Endometrium (tissue), 2 donors: ENCODE data around the gene TBC1D16.

Experiments used
- FAIRE-seq: peaks from 2 replicates; lab custom pipeline; 2012; peaks lifted over from hg19 to GRCh38; lab: Jason Lieb, UNC
- donor health status: control.
- donor health status: control.

Gene TBC1D16, protein sequence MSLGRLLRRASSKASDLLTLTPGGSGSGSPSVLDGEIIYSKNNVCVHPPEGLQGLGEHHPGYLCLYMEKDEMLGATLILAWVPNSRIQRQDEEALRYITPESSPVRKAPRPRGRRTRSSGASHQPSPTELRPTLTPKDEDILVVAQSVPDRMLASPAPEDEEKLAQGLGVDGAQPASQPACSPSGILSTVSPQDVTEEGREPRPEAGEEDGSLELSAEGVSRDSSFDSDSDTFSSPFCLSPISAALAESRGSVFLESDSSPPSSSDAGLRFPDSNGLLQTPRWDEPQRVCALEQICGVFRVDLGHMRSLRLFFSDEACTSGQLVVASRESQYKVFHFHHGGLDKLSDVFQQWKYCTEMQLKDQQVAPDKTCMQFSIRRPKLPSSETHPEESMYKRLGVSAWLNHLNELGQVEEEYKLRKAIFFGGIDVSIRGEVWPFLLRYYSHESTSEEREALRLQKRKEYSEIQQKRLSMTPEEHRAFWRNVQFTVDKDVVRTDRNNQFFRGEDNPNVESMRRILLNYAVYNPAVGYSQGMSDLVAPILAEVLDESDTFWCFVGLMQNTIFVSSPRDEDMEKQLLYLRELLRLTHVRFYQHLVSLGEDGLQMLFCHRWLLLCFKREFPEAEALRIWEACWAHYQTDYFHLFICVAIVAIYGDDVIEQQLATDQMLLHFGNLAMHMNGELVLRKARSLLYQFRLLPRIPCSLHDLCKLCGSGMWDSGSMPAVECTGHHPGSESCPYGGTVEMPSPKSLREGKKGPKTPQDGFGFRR

DNA sequence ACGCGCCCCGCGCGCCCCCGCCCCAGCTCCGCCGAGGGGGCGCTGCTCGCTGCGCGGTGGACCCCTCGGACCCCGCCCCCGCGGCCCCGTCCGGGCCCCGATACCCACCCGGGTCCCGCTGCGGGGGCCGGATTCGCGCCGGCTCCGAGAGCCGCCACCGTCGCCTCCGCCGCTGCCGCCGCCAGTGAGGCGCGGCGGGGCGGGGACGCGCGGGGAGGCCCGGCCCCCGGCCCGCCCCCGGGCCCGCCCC is at the start of gene TBC1D16:
Gene TBC1D16 (minus strand): TSS at position 186 of the 250 bp plus-strand sequence. CDS start 22,325 bp downstream, outside the sequence.
- FAIRE-seq = no peak

DNA sequence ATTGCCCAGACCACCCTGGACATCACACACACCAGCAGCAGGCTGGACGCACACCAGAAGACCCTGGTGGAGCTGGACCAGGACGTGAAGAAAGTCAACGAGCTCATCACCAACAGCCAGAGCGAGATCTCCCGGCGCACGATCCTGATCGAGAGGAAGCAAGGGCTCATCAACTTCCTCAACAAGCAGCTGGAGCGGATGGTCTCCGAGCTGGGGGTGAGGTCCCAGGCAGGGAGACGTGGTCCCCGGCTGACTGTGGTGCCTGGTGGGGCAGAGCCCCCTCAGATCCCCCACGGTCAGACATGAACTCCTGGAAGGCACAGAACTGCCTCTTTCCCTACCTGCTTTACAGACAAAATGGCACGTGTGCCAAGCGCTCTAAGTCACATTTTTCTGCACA is 49.1 kb upstream of the TBC1D16 start:
- no peak for FAIRE-seq

DNA sequence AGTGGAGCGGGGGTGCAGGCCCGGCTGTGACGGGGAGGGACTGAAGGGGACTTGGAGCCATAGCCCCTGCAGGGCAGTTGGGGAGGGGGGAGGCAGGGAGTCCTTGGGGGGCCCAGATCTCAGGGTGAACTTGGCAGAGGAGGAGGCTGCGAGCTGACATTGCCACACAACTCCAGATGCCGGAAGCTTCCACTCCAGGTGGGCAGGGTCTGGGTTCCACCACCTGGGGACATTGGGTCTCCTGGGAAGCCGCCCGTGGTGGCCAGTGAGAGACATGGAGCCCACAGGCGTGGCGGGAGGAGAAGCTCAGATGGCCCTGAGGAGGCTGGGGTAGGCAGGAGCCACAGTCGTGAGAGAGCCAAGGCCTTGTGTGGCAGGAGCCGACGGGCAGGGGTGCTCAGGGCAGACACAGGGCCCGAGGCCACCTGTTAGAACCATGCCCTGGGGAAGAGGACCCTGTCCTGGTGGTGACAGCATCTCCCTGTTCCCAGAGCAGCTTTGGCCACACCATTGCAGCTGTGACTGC is 47.5 kb upstream of the TBC1D16 start:
- no peak for FAIRE-seq

DNA sequence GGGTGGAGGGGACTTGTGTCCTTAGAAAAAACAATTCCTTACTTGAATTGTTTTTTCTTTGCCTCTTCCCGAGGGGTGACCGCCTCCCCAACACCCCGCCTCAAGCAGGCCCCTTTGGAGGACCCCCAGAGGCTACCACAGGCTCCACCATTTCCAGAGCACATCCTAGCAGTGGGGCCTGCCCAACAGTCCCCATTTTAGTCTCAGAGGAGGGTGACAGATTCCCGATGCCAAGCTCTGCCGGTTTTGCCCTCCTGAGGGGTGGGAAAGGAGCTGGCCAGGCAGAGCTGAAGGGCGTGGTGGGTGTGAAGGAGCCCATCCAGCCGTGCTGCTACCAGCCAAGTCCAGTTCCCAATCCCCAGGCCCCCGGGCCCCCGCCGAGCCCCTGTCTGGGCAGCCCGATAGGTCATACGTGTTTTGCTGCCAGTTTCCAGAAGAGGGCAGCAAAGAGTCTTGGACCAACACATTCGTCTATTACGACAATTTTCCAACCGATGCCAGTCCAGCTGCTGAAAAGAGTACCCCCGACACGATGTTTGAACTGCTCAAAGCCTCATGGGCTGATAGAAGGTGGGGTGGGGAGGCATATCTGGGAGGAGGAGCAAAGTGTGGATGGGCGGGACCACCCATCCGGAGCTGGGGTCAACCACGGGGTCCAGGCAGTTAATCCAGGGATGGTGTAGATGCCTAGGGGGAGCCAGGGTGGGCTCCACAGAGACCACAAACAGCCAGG is 46.9 kb upstream of the TBC1D16 start:
- FAIRE-seq = no peak

DNA sequence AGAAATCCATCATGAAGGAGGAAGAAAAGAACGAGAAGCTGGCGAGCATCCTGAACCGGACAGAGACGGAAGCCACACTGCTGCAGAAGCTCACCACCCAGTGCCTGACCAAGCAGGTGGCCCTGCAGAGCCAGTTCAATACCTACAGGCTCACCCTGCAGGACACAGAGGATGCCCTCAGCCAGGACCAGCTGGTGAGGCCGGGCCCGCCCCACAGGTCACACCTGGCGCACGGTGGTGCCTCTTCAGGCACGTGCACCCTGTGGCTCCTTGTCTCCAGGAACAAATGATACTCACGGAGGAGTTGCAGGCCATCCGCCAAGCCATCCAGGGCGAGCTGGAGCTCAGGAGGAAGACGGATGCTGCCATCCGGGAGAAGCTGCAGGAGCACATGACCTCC is 45.9 kb upstream of the TBC1D16 start:
- no peak for FAIRE-seq

DNA sequence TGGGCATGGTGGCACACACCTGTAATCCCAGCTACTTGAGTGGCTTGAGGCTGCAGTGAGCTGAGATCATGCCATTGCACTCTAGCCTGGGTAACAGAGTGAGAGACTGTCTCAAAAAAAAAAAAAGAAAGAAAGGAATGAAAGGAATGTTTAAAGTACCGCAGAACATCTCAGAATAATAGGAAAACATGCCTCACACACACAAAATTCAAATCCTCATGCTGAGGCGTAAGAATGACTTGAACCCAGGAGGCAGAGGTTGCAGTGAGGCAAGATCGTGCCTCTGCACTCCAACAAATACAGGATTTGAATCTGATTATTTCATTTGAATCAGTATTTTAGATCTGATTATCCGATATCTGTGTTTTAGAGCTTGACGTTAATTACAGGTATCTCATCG is 44.4 kb upstream of the TBC1D16 start:
- no peak for FAIRE-seq

DNA sequence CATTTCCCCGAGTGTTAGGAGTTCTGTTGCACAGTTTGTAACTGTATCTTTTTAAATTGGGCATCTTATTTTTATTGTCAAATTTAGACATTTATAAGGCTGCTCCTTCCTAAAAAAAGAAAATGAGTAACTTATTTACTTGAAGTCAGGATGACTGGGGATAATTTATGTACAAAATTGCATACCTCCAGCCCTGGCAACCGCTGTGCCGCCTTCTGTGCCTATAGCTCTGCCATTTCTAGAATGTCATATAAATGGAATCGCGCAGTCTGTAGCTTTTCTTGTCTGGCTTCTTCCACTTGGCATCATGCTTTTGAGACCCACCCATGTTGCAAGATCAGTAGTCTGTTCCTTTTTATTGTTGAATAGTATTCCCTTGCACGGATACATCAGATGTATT is 36.7 kb upstream of the TBC1D16 start:
- no peak for FAIRE-seq

DNA sequence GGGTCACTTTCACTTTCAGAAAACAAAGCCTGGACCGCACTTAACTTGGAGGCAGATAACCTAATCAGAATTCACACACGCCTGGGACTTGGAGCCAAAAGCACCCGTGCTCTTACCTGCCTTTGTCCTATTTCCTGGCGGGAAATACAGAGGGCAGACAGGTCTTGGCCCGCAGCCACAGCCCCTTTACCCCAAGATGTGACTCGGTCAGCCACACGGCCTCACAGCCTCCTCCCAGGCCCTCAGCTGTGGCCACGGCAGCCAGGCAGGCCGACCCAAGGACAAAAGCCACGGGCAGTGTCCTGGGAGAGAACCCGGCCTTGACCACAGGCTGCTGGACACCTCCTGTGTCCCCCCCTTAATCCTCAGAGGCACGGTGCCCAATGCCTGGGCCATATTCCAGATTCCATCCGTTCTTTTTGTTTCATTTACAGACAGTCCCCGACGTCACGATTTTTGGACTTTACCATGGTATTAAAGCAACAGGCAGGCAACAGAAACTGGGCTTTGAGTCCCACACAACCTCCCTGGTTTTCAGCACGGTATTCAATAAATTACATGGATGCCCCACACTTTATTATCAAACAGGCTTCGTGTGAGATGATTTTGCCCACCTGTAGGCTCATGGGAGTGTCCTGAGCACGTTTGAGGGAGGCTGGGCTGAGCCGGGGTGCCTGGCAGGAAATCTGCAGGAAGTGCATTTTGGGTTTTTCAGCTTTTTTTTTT is 35.6 kb upstream of the TBC1D16 start:
- no peak for FAIRE-seq

DNA sequence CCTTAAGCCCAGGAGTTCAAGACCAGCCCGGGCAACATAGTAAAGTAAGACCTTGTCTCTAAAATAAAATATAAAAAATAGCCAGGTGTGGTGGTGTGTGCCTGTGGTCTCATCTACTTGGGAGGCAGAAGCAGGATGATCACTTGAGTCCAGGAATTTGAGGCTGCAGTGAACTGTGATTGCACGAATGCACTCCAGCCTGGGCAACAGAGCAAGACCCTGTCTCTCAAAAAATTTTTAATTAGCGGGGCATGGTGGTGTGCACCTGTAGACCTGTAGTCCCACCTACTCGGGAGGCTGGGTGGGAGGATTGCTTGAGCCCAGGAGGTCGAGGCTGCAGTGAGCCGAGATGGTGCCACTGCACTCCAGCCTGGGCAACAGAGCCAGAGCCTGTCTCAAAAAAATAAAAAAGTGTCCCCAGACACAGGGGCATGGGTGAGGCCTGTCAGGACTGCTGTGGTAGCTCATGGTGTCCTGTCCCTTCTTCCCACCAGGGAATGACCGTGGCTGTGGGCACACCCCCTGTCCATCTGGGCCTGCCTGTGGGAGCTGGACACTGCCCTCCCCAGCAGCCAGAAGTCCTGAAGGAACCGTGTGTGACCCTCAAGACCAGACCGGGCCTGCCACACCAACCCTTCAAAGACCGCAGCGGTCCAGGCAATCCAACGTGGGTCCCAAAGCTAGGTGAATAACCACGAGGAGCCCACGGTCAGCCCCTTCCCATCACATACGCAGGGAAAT is 34.9 kb upstream of the TBC1D16 start:
- no peak for FAIRE-seq

DNA sequence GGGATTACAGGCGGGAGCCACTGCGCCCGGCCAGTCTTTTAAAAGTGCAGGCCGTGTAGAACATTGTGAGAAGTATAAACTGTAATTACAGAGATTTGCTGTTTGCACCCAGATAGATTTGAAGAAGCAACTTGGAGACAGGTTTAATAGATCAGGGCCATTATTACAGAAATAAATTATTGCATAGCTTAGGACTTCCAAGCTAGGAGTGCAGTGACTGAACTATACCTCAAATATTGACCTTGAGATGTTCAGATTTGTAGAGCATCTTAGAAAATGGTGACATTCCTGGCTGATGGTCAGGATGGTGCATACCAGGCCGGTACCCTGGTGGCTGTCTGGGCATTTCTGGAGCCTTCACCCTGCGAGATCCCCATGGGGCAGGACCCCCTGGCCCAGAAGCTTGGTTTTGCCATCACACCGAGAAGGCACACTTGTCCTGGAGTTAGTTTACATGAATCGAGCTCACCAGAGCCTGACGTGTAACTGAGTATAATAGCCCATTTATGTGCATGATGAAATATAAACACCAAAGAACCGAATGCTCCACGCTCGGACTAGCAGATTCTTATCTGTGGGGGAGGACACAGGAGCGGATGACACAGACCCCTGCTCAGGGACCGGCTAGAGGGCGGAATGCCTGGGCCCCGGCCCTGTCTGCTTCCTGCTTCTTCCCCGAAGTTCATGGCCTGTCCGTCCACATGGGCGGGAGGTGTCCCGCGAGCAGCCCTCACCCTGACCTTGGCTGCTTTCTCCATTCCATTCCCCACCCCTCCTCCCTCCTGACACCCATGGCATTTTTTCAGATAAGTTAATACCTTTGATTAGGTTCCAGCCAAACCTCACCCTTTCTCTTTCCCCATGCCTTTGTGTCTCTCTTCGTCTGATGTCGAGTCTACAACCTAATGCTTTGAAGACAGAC is 32.9 kb upstream of the TBC1D16 start:
- FAIRE-seq = no peak

DNA sequence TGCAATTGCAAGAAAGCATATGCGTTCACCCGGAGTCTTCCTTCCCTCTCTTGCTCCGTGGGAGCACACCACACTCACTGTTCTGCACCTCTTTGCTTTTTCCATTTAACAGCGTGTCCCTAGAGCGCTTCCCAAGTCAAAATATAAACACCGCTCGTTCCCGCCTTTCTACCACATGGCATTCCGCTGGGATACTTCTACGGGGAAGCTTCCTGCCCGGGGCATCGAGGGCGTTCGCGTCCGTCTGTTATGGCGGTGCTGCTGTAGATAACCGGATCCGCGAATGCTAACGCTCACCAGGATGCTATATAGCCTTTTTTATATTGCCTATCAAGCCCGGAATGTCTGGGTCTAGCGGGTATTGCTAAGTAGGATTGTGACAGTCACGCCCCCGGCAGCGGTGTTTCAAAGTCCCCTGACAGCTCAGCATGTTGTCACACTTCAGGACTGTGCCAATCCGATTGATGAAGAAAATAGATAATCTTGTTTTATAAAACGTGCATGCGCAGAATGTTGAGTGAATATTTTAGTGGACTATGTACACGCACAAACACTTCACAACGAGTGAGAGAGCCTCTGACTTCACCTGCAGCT is 31.8 kb upstream of the TBC1D16 start:
- no peak for FAIRE-seq

DNA sequence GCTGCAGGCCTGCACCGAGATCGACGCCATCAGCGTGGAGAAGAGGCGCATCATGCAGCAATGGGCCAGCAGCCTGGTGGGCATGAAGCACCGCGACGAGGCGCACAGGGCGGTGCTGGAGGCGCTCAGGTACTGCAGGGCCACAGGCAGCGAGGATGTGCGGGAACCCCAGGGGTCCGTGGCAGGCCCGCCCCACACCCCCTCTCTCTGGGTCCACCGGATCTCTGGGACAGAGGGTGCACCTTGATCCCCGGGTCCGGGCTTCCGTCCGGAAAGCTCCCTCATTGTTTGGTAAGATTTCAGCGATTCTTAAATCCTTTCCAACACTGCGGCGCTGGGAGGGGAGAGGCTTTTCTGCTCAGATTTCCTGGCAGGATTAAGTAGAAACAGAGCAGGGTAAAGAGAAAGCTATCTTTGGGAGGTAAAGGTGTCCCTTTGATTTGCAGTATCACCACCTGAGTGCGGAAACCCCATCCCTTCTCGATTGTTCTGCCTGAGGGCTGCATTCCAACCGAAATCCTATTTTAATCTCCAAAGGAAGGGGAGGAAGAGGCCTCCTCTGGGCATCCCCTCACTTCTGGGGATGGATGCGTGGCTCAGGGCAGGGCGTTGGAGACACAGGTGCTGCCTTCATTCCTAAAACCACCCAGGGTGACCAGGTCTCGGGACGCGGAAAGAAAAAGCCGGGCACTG is 30.0 kb upstream of the TBC1D16 start:
- no peak for FAIRE-seq

DNA sequence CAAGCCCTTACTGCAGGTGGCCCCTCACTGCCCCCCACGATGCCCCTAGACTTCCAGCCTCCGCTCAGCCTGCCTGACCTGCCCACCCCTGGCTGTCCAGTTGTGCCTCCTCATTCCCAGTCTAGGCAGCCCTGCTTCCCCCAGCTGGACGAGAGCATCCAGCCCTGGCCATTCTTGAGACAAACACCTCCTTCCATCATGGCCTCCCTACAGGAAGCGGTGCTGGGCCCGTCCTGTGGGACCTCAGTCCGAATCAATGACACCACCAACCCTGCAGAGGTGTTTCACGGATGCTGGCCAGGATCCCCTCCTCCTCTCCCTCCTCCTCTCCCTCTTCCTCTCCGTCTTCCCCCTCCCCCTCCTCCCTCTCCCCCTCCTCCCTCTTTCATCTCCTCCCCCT is 29.0 kb upstream of the TBC1D16 start:
- no peak for FAIRE-seq

DNA sequence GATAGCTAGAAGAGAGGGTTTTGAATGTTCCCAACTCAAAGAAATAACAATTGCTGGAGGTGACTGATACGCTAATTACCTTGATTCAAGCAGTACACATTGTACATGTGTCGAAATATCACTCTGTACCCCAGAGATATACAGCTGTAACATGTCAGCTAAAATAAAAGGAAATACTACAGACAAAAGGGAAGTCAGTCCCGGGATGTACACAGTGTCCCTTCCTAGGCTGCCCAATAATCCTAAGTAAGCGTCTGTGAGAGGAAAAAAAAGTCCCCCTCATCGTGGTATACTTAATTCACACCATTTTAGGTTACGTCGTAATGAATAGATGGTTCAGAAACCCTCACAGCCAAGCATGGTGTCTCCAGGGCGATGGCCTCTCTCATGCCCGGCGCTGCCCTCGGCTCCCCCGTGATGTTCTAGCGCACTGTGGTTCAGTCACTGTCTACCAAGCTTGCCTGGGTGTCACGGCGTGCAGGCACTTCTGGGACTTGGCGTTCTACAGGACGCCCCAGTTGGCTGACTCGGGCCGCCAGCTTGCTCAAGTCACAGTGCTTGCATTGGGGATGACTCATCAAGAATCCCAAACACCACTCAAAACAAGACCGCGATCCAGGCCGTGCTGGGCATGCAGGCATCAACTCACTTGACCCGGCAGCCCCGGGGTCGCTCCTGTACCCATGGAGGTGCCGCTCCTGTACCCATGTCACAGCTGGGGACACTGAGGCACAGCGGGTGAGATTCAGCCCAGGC is 28.3 kb upstream of the TBC1D16 start:
- no peak for FAIRE-seq

DNA sequence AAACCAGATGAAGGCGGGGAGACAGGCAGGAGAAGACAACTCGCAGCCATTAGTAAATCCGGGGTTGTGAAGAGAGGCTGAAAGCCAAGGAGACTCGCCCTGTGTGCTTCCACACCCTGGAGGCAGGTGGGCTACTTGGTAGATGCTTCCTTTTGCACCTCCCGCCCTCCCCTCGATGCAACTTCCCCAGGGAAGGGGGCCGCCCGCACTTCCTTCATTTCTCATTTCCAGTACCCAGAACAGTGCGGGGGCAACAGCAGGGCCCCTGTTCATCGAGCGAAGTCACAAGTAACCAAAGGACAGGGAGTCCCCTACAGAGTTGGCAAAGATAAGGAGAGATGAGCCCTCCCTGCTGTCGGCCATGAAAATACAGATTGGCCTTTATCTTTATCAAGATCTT is 25.7 kb upstream of the TBC1D16 start:
- FAIRE-seq = no peak

DNA sequence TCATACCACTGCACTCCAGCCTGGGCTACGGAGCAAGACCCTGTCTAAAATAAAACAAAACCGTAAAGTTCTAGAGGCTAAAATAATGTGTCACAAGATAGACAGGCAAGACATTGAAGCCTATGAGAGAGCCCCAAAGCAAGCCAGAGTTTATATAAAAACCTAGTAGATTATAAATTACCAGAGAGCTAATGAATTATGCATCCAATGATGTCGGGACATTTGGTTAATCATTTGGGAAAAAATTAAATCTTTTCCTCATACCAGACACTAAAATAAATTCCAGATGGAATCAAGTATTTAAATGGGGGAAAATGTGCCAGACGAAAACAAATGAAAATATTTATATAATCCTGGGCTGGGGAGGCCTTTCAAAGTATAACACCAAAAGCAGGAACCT is 25.0 kb upstream of the TBC1D16 start:
- peak; percentile 65 for FAIRE-seq

DNA sequence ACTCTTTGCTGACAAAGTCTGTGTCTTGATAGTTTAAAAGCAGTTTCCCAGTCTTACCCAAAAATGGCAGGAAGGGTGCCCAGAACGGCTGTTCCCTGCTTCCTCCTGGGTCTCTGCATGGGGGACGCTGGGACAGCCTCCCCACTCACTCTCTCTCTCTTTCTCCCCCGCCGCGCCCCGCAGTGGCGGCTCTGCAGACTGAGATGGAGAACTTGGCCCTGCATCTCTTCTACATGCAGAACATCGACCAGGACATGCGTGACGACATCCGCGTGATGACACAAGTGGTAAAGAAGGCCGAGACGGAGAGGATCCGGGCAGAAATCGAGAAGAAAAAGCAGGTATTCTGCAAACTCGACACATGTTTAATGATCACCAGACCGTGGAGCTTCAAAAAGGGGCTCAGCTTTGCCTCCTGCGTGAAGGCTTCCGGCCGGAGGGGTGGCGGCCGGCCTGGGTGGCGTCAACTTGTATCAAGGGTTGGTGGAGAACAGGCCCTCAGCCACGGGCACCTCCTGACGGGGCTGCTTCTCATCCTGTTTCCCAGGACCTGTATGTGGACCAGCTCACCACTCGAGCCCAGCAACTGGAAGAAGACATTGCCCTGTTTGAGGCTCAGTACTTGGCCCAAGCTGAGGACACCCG is 22.8 kb upstream of the TBC1D16 start:
- FAIRE-seq = no peak

DNA sequence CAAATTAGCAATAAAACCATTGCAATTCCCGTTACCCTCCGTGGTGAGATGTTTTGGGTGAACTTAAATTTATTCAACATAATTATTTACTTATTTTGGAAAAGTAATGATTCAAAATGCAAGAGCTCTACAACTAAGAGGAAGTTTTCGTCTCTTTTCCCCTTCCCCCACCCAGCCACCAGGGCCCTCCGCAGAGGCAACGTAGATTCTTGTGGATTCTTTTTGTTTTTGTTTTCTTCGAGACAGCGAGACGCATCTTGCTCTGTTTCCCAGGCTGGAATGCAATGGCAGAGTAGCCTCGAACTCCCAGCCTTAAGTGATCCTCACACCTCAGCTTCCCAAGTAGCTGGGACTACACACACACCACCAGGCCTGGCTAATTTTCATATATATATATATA is 19.9 kb upstream of the TBC1D16 start:
- no peak for FAIRE-seq
